NCI-H1105 treated with DMSO at 0.1 percent for 48 hours (cell line): ENCODE measurements around the gene DNAH8.
A peak's percentile ranks its signal among the peaks of the same experiment; 100 is the strongest.
"Not testable (repeated sequence)": the region's sequence is repeated elsewhere in the genome, so short reads cannot be mapped to it uniquely, and the experiment has no call there.

ENCODE experiments used
- DNase-seq: peaks from one replicate; lab custom pipeline; 2025; lab: John Stamatoyannopoulos, UW

The DNAH8 gene

DNA sequence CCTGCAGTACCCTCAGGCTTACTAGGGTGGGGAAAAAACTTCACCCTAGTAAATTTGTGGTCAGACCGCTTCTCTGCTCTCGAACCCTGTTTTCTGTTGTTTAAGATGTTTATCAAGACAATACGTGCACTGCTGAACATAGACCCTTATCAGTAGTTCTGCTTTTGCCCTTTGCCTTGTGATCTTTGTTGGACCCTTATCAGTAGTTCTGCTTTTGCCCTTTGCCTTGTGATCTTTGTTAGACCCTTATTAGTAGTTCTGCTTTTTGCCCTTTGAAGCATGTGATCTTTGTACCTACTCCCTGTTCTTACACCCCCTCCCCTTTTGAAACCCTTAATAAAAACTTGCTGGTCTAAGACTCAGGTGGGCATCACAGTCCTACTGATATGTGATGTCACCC is 15.4 kb upstream of the DNAH8 start:
- DNase-seq = not testable (repeated sequence)

DNA sequence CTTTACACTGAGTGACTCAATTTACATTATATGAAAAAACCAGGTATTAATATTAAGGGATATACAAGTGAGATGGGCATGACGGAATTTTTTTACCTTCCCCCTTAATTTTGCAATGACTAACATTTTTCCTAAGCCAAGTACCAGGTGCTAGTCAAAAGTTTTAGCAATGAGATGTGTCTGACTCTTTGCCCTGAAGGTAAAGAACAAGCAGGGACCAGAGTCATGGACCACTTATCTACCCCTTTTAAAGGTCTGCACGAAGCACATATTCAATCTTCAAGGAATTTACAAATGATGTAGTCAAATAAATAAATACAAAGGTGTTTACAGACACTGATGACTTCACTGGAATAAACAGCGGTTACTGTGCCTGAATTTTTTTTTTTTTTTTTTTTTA is 13.6 kb upstream of the DNAH8 start:
- DNase-seq = no peak

DNA sequence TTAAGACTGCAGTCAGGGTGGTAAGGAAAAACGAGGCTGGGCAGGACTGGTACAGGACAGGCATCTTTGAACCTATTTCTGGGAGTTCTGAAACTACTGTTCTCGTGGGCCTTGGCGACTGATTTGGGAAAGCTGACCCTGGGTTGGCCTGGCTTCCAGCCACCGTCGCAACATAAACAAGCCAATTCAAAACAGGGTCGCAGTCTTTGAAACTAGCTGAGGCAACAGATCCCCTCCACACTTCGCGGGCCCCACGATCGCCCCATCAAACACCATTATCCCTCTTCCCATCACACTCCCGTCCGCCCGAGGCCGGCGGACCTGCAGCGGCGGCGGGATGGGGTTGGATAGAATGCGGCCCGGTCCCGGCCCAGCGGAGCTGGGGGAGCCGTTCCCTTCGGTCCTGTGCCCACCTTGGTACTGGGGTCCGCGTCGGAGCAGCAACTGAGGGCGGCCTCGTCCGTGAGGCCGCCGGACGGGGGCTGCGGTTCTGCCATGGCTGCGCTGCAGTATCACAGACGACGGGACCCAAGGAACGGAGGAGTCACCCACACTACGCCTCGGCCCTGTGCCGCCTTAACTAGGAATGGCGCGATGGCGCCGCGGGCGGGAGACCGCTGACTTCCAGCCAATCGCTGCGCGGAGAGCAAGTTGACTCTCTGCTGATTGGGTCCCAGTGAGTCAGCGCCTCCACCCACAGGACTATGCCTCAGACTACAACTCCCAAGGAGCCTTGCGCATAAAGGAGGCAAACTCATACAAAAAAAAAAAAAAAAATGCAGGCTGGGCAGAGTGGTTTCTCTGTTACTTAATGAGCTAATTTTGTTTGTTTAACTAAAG is 12.3 kb upstream of the DNAH8 start, which contains the start of gene GLO1:
GLO1 (minus strand) TSS at position 588 of the 840 bp plus-strand sequence; CDS start at position 497, 91 bp downstream.
- DNase-seq = peak; percentile 99

DNA sequence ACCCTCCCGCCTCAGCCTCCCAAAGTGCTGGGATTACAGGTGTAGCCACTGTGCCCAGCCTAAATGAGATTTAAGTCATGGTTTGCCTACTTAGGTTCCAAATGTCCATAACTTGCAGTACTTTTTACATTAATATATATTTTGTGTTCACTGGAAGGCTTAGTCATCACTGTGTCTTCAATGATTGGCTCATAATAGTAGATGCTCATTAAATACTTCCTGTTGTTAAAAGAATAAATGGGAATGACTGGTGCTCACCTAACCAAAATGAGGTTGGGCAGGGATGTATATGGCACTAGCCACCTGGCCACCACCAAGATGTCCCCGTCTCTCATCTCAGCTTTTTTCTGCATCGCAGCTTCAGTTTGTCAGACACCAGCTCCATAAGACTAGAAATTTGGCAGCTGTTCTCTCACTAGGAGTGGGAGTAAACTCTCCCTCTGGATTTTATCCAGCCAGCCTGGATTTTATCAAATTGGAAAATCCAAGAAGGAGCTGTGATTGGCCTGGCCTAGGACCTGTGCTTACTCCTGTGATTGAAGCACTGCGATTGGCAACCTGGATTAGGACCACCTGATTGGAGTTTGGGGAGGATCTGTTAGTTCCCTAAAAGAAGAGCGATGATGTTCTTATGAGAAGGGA is 11.0 kb upstream of the DNAH8 start:
- no peak for DNase-seq

DNA sequence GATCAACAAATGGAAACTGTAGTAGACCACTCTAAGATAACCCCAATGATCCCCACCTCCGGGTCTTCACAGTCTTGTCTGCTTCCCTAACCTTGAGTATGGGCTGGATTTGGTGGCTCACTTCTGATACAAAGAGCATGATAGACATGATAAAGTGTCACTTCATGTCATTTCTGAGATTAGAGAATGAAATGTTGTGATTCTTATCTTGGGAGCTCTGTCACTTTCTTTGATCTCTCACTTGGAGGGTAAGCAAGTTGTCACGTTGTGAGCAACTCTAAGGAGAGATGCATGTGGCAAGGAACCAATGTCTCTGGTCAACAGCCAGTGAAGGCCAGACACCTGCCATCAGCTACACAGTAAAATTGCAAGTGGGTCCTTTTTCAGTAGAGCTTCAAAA is 9.2 kb upstream of the DNAH8 start:
- no peak for DNase-seq

DNA sequence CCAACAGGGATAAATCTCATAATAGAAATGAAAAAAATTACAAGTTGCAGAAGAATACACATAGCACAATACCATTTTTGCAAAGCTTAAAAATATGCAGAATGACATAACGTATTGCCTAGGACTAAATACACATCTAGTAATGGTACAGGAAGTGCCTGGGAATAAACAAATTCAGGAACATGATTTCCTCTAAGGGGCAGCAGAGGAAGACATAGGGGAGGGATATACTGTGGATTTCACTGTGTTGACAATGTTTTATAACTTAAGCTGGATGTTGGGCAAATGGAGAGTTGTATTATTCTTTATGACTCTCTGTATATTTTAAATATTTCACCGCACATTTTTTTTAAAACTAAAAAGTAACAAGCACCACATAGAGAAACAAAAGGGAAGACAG is 6.6 kb upstream of the DNAH8 start:
- DNase-seq = no peak

DNA sequence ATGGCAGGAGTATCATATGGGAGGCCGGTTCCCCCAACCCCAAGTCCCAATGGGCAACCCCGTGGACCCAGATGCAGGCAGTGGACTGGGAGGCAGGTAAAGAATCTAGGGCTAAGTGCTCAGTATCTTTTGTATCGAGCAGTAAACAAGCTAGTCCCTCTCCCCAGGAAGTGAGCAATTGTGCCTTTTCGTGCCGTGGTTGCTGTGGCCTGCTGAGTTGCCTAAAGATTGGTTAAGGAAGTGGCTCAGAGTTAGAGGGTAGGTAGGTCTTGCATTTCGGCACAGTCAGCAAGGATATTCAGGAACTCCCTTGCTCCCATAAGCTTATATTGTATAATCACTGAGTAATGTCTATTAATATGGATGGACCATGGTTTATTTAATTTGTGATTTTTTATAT is 1.3 kb upstream of the DNAH8 start:
- no peak for DNase-seq

DNA sequence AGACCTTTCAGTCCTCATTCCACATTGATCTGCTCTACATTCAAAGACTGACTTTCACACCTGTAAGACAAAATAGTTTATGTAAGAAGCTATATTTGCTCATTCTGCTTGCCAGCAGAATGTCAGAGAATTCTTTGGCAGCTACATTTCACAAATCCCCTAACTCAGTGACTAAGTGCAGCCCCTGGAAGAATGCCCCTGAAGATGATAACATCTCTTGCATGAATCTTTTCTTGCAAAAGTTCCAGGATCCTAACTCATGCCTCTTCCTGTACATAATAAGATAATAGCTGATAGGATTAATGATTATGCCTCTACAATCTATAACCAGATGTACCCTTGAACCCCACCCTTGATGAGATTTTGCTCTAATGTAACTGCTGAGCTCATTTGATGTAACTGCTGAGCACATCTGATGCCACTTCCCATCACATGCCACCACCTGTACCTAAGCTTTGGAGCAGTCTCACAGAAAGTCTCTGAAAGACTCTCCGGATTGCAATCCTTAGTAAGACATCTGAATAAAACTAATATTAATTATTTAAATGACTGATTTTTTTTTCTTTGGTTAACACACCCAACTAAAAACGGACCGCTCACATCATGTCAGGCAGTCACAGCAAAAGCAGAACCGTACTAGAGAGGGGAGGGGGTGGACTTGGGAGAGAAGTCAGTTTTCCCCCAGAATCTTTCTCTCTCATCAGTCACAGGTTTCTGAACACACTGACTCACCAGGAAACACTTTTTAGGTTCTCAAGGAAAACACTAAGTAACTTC is 684 bp upstream of the DNAH8 start:
- no peak for DNase-seq

DNA sequence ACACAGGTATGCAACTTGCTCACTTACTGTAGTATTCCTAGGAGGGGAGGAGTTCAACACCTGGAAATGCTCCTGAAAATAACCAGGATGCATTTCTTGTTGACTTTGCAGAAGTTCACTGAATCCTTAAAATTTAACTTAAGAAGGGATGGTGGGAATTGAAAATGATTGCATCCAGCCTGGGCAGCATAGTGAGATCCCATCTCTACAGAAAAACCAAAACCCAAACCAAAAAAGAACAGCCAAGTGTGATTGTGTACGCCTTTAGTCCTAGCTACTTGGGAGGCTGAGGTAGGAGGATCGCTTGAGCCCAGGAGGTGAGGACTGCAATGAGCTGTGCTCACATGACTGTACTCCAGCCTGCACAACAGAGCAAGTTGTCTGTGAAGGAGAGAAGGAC is 1.7 kb downstream of the DNAH8 start:
- DNase-seq = no peak

DNA sequence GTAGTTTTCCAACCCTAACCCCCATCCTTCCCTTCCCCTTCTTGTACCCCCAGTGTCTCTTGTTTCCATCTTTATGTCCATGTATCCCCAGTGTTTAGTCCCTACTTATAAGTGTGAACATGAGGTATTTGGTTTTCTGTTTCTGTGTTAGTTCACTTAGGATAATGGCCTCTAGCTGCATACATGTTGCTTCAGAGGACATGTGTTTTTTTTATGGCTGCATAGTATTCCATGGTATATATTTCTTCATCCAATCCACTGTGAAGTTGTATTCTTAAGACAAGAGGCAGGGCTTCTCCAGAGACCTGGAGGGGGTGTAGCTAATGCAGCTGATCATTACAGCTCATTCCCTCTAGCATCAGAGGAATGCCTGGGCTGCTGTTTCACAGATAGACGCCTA is 4.2 kb downstream of the DNAH8 start:
- no peak for DNase-seq

DNA sequence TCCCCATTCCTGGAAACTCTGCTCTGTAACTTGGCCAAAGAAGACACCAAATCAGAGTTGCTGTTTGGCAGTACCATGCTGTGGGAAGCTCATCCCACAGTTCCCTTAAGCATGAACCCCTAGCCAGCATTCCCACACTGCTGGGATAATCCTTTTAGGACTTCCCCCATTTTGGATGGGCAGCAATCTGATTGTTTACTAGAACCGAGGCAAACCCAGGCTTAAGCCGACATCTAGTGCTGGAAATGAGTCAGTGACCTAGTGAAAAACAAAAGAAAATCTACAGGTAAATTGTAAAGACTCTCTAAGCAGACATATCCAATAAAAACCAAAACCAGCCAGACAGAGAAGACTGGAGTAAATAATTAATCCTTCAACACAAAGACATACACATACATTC is 5.2 kb downstream of the DNAH8 start:
- DNase-seq = no peak

DNA sequence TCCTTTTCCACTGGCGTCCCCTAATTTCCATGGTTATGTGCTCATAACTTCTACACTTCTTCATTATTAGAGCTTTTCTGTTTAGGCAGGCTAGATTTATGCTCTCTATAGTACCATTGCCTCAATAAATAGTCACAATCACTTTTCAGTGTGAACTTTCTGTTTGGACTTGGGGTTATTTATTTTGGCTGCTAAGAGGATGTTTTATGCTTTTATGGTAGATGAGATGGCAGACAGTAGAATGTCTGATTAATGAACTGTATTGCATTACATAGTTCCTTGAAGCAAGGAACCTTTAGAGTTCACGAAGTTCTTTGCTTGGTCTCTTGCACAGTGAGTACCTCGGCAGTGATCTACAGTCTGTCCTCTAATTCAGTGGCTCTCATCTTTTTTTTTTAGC is 6.9 kb downstream of the DNAH8 start:
- DNase-seq = no peak

DNA sequence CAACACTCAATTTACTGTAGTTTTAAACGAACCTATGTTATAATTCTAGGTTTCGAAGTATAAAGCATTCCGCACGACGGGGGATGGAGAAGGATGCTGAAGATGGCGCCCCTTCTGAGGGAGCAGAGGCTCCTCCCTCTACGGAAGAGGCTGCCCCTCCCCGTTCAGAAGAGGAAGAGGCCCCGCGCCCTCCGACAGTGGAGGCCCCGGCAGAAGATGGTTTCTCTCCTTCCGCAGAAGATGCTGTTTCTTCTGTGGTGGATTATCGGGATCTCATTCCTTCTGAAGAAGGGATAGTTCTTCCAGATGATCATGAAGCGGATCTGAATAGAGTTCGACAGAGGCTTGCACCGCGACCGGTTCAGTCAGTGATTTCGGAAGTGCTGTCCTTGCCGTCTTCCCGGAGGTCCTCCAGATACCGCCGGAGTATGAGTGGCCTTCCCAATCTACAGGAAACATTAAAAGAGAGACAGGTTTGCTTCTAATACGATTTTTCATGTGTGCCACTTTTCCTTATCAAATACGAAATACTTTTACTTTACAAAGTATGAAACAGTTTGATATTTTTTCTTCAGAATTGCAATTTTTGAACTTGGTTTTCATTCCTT is 7.7 kb downstream of the DNAH8 start:
- DNase-seq = no peak

DNA sequence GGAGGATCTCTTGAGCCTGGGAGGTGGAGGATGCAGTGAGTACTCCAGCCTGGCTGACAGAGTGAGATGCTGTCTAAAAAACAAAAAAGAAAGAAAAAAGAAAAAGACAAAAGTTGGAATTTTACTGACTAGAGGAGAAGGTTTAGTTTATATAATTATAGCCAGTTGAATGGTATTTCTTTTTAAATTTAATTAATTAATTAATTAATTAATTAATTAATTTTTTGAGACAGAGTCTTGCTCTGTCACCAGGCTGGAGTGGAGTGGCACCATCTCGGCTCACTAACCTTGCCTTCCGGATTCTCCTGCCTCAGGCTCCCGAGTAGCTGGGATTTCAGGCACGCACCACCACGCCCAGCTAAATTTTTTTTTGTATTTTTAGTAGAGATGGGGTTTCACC is 8.7 kb downstream of the DNAH8 start:
- DNase-seq = no peak

DNA sequence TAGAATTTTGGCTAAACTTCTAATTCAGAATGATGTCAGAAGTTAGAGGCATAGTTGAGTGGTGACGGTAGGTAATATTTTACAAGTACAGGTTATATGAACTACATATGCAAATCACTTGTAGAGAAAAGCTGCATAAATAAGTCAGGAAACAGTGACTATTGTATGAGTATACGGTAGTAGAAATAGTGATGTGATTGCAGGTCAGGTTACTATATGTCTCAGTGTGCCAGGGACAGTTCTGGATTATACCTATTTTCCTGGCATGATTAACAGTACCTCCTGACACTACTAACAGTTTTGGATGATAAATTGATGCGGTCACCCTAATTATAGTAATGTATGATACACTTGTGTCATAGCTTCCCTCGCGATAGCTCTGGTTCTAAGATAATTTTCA is 9.2 kb downstream of the DNAH8 start:
- DNase-seq = no peak

DNA sequence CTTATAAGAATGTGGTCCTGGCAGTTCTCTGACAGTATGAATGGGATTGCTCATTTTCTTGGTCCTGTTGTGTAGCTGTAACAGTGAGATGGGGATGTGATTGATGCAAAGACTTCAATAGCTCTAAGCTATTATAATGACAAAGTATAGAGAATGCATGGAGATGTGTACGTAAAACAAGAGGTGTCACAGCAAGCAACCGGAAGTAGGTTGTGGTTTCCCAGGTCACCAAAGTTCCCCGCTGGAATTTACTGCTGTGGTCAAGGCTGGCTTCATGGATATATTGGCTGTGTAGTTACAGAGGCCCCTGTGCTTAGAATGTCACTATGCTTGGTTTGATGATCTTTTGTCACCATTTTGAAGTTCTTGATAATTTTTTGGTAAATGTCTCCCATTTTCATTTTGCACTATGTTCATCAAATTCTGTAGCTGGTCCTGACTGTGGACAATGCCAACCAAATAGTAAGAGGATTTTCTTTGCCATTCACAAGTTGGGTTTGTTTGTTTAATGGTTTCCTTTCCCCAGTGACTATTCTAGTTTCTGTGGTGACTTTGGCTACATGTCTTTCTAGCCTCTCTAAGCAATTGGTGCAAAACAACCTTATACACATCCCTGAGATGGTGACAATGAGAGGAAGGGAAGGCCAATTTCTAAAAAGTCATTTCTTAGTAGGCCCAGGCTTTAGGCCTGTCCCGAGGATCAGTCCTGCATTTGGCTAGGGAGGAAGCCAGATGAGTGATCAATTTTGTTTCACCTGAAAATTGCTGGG is 10.5 kb downstream of the DNAH8 start:
- DNase-seq = no peak

DNA sequence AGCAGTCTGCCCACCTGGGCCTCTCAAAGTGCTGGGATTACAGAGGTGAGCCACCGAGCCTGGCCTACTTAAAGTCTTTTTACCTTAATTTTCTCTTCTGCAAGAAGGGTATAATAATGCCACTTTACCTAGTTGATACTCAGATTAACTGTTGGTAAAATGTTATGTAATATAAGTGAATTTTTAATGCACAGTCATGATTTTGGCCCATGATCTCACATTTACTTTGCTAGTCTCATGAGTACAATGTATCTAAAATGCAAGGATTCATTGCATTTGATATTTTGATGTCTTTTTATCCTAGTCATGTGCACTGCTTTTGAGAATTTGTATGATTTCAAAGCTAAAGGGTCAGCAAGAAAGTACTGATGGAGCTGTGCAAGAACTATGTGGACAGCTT is 13.1 kb downstream of the DNAH8 start:
- no peak for DNase-seq

DNA sequence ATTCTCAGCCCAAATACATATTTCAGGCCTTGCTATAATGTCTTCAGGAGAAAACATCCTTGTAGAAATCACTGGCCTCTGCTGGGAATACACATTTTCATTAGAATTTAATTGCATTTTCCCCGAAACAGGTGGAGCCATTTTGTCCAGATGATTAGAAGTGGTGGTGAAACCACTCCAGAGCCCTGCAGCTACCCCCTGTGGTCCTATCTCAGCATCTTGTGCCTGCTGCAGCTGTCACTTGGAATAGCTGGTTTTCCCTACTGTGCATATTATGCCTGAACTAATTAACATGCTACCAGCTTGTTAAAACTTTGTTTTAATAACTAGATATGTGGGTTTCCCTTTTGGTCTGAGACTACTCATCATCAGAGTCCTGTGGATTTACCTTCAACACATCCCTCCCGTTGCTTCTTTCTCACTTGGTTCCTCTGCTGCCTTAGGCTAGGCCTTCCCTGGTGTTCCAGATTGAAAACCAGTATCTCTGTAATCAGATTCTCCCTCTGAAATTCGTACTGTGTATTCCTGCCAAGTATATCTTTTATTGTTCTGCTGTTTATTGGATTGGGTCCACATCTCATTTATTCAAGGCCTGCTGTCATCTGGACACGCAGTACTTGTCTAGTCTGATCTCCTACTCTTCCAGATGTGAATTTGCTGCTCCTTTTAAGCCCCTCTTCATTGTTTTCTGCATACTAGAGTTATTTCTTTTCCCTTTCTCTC is 15.2 kb downstream of the DNAH8 start:
- no peak for DNase-seq

DNA sequence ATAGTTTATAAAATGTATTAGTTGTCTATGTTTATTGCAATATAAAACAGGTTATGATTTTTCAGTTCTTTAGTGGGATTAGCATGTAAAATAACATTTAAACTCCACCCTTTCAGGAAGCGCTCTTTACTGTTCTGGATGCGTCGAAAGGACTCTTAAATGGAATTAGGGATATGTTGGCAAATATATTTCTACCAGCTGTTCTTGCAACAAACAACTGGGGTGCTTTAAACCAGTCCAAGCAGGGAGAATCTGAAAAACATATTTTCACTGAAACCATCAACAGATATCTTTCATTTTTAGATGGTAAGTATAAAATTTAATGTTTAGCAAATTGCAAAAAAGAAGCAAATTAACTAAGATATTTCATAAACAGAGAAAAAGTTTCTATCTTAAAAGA is 21.8 kb downstream of the DNAH8 start:
- DNase-seq = no peak

DNA sequence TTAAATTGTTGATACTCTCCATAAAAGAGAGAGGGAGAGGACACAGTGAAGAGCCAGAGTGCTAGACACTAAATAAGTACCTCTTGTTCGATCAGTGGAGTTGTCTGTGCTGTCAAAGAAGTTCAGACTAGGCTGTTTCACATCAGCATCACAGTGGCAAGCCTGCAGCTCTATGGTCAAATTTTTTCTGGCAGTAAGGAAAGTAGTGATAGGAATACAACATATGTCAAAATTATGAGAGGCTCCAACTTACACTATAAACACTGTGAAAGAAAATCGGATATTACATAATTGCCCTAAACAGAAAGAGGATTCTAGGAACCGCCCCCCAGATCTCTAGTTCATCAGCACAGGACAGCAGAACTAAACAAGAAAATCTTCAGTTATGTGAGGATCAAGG is 23.1 kb downstream of the DNAH8 start:
- DNase-seq = no peak

DNA sequence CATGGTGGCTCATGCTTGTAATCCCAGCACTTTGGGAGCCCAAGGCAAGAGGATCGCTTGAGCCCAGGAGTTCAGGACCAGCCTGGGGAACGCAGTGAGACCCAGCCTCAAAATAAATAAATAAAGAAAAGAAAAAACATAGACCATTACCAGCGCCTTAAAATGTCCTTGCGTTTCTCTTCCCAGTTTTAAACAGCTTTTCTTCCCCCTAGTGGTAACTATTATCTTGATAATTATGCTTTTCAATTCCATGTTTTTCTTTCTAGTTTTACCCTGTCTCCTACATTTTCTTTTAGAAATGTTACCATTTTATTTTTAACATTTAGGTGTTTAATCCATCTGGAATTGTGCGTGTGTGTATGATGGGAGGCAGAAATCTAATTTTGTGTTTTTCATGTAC is 24.4 kb downstream of the DNAH8 start:
- DNase-seq = no peak
